ENCODE measurements around the gene ADAM11.
"Not testable (repeated sequence)": the region's sequence is repeated elsewhere in the genome, so short reads cannot be mapped to it uniquely, and the experiment has no call there.

- not testable (repeated sequence) for TF ChIP-seq YY1 (IDR thresholded peaks at IDR 0.05; ENCODE audit: insufficient read depth, insufficient read length); ZNF274 (IDR thresholded peaks at IDR 0.05; ENCODE audit: low read depth, low read length)
Measured at GRCh38 chr17:44825236-44825635, 66.4 kb downstream of the ADAM11 start.
